Common myeloid progenitor, CD34-positive (primary cell): ENCODE measurements around the gene JAK3.
"Not testable (repeated sequence)": the region's sequence is repeated elsewhere in the genome, so short reads cannot be mapped to it uniquely, and the experiment has no call there.

Experiments used
- CTCF ChIA-PET: fragments of 350-600 bp; sonication (Branson Sonifier 250); formaldehyde crosslinking; loops from one replicate; lab custom pipeline; 2021; ENCODE audit warnings: antibody characterized with exemption; lab: Charles Lee
- POLR2A ChIA-PET: fragments of 350-600 bp; sonication (Branson Sonifier 250); formaldehyde crosslinking; loops from one replicate; lab custom pipeline; 2021; ENCODE audit warnings: antibody characterized with exemption; lab: Charles Lee
- DNase-seq, 3 donors: peaks; one replicate each; pipeline versions ENCODE4 v3.0.0 to v3.0.0-alpha.2; 2013
- H3K27ac ChIP-seq, 2 experiments: 1 replicate in 1 of 2; 2 replicates in 1 of 2; pipeline ENCODE4 v1.7.0; 2013; ENCODE audit warnings: inconsistent platforms in 2 of 2, low read length in 2 of 2, mild to moderate bottlenecking in 2 of 2, low read depth in 1 of 2, moderate library complexity in 1 of 2; ENCODE audit not compliant: severe bottlenecking in 2 of 2, insufficient read depth in 1 of 2, poor library complexity in 1 of 2
- H3K27me3 ChIP-seq, 5 experiments: replicated peaks in 2 of 5; 1 replicate in 3 of 5; 2 replicates in 2 of 5; pipeline versions ENCODE4 v1.6.1 to v1.7.0; 2013; ENCODE audit warnings: low read length in 4 of 5, mild to moderate bottlenecking in 2 of 5, moderate library complexity in 2 of 5, inconsistent platforms in 1 of 5; ENCODE audit not compliant: insufficient read depth in 5 of 5, control insufficient read depth in 4 of 5
- H3K36me3 ChIP-seq, 4 experiments: 1 replicate in 2 of 4; 2 replicates in 2 of 4; pipeline versions ENCODE4 v1.6.1 to v1.7.0; 2013; ENCODE audit warnings: low read length in 3 of 4, control low read depth in 1 of 4, mild to moderate bottlenecking in 1 of 4; ENCODE audit not compliant: control insufficient read depth in 4 of 4, insufficient read depth in 4 of 4
- H3K4me1 ChIP-seq, 4 experiments: 1 replicate in 3 of 4; 2 replicates in 1 of 4; pipeline versions ENCODE4 v1.6.1 to v1.7.1; 2013; ENCODE audit warnings: low read length in 3 of 4, mild to moderate bottlenecking in 3 of 4, control low read depth in 1 of 4, inconsistent platforms in 1 of 4, moderate library complexity in 1 of 4; ENCODE audit not compliant: control insufficient read depth in 4 of 4, insufficient read depth in 4 of 4; ENCODE audit errors: control extremely low read depth in 1 of 4
- H3K4me3 ChIP-seq, 7 experiments: 1 replicate in 4 of 7; 2 replicates in 3 of 7; pipeline versions ENCODE4 v1.5.1 to v1.7.0; 2013; ENCODE audit warnings: mild to moderate bottlenecking in 7 of 7, low read length in 6 of 7, moderate library complexity in 6 of 7, inconsistent platforms in 2 of 7, low read depth in 2 of 7, control low read depth in 1 of 7; ENCODE audit not compliant: insufficient read depth in 4 of 7, control insufficient read depth in 1 of 7; ENCODE audit errors: extremely low read depth in 1 of 7
- H3K9me3 ChIP-seq, 5 experiments: 1 replicate in 4 of 5; 2 replicates in 1 of 5; pipeline versions ENCODE4 v1.6.1 to v1.7.1; 2013; ENCODE audit warnings: low read length in 4 of 5, mild to moderate bottlenecking in 2 of 5, inconsistent platforms in 1 of 5, low read depth in 1 of 5, moderate library complexity in 1 of 5; ENCODE audit not compliant: control insufficient read depth in 4 of 5, insufficient read depth in 2 of 5; ENCODE audit errors: control extremely low read depth in 1 of 5
- WGBS: methylation state at CpG from one replicate; pipeline ENCODE4 v1.1.5; 2013; ENCODE audit not compliant: insufficient coverage; 5-methylcytosine and 5-hydroxymethylcytosine counted together

Gene JAK3

DNA sequence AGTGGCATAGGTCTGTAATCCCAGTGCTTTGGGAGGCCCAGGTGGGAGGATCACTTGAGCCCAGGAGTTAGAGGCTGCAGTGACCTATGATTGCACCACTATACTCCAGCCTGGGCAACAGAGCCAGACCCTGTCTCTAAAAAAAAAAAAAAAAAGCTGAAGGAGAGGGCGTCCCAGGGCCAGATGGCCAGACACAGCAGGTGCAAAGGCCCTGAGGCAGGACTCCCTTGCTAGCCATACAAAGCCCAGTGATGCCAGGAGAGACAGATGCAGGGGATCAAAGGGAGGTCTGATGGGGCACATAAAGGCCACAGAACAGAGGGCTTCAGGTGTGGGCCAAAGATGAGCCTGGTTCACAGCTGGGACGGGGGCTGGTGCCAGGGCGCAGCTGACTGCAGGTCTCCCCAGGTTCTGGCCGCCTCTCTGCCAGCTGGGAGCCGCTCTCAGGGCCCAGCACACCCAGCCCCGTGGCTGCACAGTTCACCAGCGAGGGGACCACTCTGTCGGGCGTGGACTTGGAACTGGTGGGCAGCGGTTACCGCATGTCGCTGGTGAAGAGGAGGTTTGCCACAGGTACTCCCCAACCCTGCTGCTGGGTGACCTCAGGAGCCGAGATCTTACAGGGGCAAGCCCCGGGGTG lies 60.4 kb downstream of the JAK3 start:
- Histone ChIP-seq H3K36me3 (peaks cover 5 to 42% (median 22%) of the 10 kb centered on the region in 4 experiments), H3K27me3 (no peaks in the 10 kb centered on the region), H3K9me3 (no peaks in the 10 kb centered on the region), H3K27ac (no peak overlapping the region), H3K4me3 (no peak overlapping the region), H3K4me1 (peaks cover 3 to 31% (median 29%) of the 10 kb centered on the region in 4 experiments)
- WGBS: 94% methylated on average over 10 of the region's 14 CpGs
- ChIA-PET CTCF (interaction anchor here (0.7 to 1.0 kb wide), 2 partner anchors 72 to 150 kb away, joined by 3 read pairs; partner anchors contain the start of gene RPL18A), POLR2A (interaction anchor here (0.7 kb wide), 1 partner anchor 60 kb away, joined by 5 read pairs; the partner anchor contains the start of gene JAK3)
- DNase-seq: no peak

DNA sequence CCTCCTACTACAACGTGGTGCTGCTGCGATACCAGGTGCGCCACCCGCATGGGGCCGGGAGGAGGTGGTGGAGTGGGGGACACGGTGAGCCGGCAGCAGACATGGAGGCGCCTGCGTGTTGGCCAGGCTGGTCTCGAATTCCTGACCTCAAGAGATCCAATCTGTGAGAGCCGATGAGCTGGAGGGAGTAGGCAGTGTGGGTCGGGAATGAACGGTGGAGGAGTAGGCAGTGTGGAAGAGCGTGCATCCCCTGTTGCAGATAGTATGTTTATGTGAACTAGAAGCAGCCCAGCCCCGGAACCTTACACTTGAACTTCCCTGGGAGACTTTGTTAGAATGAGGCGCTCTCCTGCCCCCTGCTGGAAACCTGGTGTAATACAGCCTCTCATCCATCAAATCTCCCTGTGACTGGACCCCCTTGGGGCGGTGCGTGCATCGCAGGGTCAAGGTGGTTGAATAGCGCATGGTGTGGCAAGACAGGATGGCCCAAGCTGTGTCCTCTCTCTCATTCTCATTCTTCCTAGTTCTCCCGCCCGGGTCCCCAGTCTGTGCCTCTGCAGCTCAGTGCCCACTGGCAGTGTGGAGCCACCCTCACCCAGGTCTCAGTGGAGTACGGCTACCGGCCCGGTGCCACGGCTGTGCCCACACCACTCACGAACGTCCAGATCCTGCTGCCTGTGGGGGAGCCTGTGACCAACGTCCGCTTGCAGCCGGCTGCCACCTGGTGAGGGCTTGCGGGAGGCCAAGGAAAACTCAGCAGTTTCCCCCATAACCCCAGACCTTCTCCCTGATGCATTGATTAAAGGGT lies 63.4 kb downstream of the JAK3 start:
- H3K4me1 ChIP-seq: peaks cover 0 to 10% (median 9%) of the 10 kb centered on the region in 4 experiments
- H3K27me3 ChIP-seq: no peaks in the 10 kb centered on the region
- H3K36me3 ChIP-seq: peaks cover 5 to 55% (median 29%) of the 10 kb centered on the region in 4 experiments
- no peaks in the 10 kb centered on the region for H3K9me3 ChIP-seq
- no peak overlapping the region for H3K27ac ChIP-seq
- ChIA-PET CTCF (interaction anchor here (0.6 to 3.5 kb wide), 13 partner anchors 10 to 91 kb away, joined by 3 to 20 read pairs (median 5); partner anchors contain the start of genes B3GNT3 and RPL18A), POLR2A (no interaction called here)
- DNase-seq: peak; percentile 71 to 84 (median 77)
- H3K4me3 ChIP-seq: no peak overlapping the region
- 78% methylated on average over 25 of the region's 32 CpGs for WGBS

DNA sequence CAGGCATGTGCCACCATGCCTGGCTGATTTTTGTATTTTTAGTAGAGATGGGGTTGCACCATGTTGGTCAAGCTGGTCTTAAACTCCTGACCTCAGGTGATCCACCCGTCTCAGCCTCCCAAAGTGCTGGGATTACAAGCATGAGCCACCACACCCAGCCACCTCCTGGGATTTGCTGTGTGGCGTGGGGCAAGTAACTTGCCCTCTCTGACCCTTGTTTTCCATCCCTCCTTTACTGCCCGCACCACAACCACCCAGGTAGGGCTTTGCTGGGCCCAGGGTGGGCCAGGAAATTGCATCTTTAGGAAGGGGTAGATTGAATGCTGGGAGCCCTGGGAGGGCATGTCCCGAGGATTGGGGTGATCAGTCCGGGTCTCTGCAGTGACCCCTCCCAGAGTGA lies 64.1 kb downstream of the JAK3 start:
- Histone ChIP-seq H3K36me3 (peaks cover 5 to 48% (median 26%) of the 10 kb centered on the region in 4 experiments), H3K4me1 (peaks cover 0 to 17% (median 9%) of the 10 kb centered on the region in 4 experiments)
- H3K4me3 ChIP-seq, H3K27me3 ChIP-seq, H3K27ac ChIP-seq, DNase-seq, POLR2A ChIA-PET, H3K9me3 ChIP-seq: not testable (repeated sequence)
- WGBS: 57% methylated on average over 3 of the region's 5 CpGs
- CTCF ChIA-PET: interaction anchor here (0.9 to 3.5 kb wide), 10 partner anchors 11 to 81 kb away, joined by 3 to 20 read pairs (median 6); partner anchors contain the start of genes B3GNT3 and FCHO1

DNA sequence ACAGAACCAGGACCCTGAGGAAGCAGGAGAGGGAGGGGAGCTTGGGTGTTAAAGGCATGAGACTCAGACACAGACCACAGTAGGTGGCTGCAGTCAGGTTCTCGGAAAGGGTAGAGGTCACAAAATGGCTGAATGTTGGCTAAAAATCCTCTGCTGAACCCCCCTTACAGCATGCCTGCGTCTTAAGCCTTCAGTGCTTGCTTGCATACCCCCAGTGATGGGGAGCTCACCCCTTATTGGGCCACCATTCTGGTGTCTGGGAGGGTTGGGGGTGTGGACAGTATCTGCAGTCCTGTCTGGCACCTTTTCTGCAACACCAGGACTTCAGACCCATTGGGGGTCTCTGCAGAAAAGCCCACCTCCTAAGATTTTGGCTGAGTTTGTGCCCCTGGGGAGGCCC lies 67.0 kb downstream of the JAK3 start:
- 91% methylated on average over 2 of the region's 2 CpGs for WGBS
- Histone ChIP-seq H3K4me3 (no peak overlapping the region), H3K9me3 (no peaks in the 10 kb centered on the region), H3K27me3 (no peaks in the 10 kb centered on the region), H3K36me3 (peaks cover 5 to 41% (median 28%) of the 10 kb centered on the region in 4 experiments), H3K27ac (no peak overlapping the region), H3K4me1 (peaks cover 0 to 26% (median 12%) of the 10 kb centered on the region in 4 experiments)
- DNase-seq: no peak
- POLR2A ChIA-PET: no interaction called here
- CTCF ChIA-PET: interaction anchor here (1.2 to 2.1 kb wide), 2 partner anchors 10 to 79 kb away, joined by 3 to 7 read pairs; partner anchors contain the start of gene RPL18A

DNA sequence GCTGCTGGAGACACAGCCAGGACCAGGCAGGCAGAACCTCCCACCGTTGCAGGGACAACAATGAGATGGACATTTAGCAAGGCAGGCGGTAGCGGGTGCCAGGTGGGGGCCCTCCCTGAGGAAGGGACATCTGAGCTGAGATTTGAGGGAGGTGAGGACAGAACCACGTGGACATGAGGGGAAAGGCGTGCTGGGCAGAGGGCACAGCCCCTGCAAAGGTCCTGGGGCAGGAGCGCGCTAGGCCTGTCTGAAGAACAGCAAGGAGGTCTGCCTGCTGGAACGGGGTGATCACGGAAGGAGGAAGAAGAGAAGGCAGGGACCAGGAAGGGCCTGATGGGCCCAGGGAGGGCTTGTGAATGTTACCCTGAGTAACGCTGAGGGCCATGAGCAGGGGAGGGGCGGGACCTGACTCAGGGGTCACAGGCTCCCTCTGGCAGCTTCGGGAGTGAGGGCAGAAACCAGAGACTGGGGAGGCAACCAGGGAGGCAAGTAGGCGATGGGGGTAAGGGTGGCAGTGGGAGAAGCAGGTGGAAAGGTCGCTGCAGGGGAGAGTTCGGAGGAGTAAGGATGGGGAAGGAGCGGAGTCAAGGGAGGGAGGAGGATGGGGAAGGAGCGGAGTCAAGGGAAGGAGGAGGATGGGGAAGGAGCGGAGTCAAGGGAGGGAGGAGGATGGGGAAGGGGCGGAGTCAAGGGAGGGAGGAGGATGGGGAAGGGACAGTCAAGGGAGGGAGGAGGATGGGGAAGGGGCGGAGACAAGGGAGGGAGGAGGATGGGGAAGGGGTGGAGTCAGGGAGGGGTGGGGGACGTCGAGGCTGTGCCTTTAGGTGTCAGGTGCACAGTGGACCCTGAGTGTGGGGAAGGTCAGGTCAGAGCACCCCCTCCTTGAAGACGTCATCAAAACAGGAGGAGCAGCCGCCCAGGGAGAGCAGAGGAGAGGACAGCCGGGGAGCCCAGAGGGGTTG lies 68.5 kb downstream of the JAK3 start:
- DNase-seq: peak; percentile 51 to 76 (median 75)
- H3K36me3 ChIP-seq: peaks cover 0 to 45% (median 30%) of the 10 kb centered on the region in 4 experiments
- WGBS: 2% methylated on average over 17 of the region's 25 CpGs

DNA sequence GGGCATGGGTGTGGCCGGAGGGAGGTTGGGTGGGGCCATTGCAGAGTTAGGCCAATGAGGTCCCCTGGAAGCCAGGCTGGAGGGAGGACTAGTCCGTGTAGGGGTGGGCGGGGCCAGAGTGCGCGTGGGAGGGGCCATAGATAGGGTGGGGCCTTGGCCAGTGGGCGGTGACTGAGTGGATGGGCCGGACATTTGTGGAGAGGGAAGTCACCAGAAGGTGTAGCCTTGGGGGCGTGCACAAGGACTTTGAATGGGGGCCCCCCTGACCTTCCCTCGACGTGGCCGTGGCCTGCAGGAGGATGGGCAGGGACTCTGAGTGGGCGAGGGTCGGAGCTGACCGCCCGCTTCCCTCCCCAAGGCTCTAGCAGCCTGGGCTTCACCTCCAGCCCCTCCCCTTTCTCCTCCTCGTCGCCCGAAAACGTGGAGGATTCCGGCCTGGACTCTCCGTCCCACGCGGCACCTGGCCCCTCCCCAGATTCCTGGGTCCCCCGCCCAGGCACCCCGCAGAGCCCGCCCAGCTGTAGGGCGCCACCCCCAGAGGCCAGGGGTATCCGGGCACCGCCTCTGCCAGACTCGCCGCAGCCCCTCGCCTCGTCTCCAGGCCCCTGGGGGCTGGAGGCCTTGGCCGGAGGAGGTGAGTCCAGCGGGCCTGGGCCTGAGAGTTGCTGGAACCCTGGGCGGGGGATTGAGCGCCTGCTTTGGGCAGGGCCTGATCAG lies 69.4 kb downstream of the JAK3 start:
- no peaks in the 10 kb centered on the region for H3K27me3 ChIP-seq
- H3K9me3 ChIP-seq: no peaks in the 10 kb centered on the region
- ChIA-PET POLR2A (no interaction called here), CTCF (interaction anchor here (0.9 to 1.2 kb wide), 2 partner anchors 11 to 70 kb away, joined by 4 read pairs; no protein-coding TSS in a partner anchor)
- H3K36me3 ChIP-seq: peaks cover 0 to 43% (median 31%) of the 10 kb centered on the region in 4 experiments
- peaks cover 0 to 20% (median 9%) of the 10 kb centered on the region in 4 experiments for H3K4me1 ChIP-seq
- H3K4me3 ChIP-seq: peak overlapping the region in 5 of 7 experiments; percentile 19 to 70 (median 60)
- peak; percentile 62 to 82 (median 80) for DNase-seq
- WGBS: 6% methylated on average over 21 of the region's 37 CpGs
- no peak overlapping the region for H3K27ac ChIP-seq

More for the DNA sequence above, 68.5 kb downstream of the JAK3 start:
- ChIA-PET CTCF (no interaction called here), POLR2A (no interaction called here)
- no peaks in the 10 kb centered on the region for H3K27me3 ChIP-seq
- no peaks in the 10 kb centered on the region for H3K9me3 ChIP-seq
- no peak overlapping the region for H3K27ac ChIP-seq
- peak overlapping the region in 5 of 7 experiments; percentile 19 to 70 (median 60) for H3K4me3 ChIP-seq
- peaks cover 0 to 24% (median 12%) of the 10 kb centered on the region in 4 experiments for H3K4me1 ChIP-seq
